Mesendoderm (in vitro differentiated cells): ENCODE measurements around the gene NOX1.

Experiments
- DNase-seq: peaks from one replicate; pipeline ENCODE4 v3.0.0; 2013
- H2AK5ac ChIP-seq: 2 replicates; pipeline ENCODE4 v1.6.1; 2013; ENCODE audit warnings: low read length, inconsistent platforms
- H2BK120ac ChIP-seq: 2 replicates; pipeline ENCODE4 v1.6.1; 2013; ENCODE audit warnings: low read depth, mild to moderate bottlenecking, low read length, moderate library complexity, mixed read lengths
- H2BK15ac ChIP-seq: replicated peaks from 2 replicates; pipeline ENCODE4 v1.6.1; 2013; ENCODE audit warnings: low read depth, mild to moderate bottlenecking, moderate library complexity
- H2BK5ac ChIP-seq: 2 replicates; pipeline ENCODE4 v1.6.1; 2013; ENCODE audit warnings: low read length, inconsistent platforms
- H3K18ac ChIP-seq: 2 replicates; pipeline ENCODE4 v1.6.1; 2013; ENCODE audit warnings: mild to moderate bottlenecking, low read length, mixed read lengths
- H3K23ac ChIP-seq: one replicate; pipeline ENCODE4 v1.6.1; 2013; ENCODE audit warnings: low read length
- H3K27ac ChIP-seq: 2 replicates; pipeline ENCODE4 v1.5.1; 2013; ENCODE audit warnings: low read depth, mild to moderate bottlenecking, inconsistent platforms, low read length, moderate library complexity
- H3K27me3 ChIP-seq: 2 replicates; pipeline ENCODE4 v1.6.1; 2013; ENCODE audit warnings: low read length, control low read depth, mild to moderate bottlenecking, inconsistent platforms; ENCODE audit not compliant: insufficient read depth, poor library complexity
- H3K36me3 ChIP-seq: 2 replicates; pipeline ENCODE4 v1.6.1; 2013; ENCODE audit warnings: low read length, inconsistent platforms; ENCODE audit not compliant: control insufficient read depth, insufficient read depth
- H3K4ac ChIP-seq: one replicate; pipeline ENCODE4 v1.6.1; 2013; ENCODE audit warnings: low read depth, mild to moderate bottlenecking, low read length, moderate library complexity
- H3K4me1 ChIP-seq: 2 replicates; pipeline ENCODE4 v1.6.1; 2013; ENCODE audit warnings: low read depth, low read length, inconsistent platforms; ENCODE audit not compliant: control insufficient read depth
- H3K4me2 ChIP-seq: 2 replicates; pipeline ENCODE4 v1.6.1; 2013; ENCODE audit warnings: low read length
- H3K4me3 ChIP-seq: 2 replicates; pipeline ENCODE4 v1.5.1; 2013; ENCODE audit warnings: mild to moderate bottlenecking, low read length
- H3K56ac ChIP-seq: one replicate; pipeline ENCODE4 v1.6.1; 2013; ENCODE audit warnings: low read length
- H3K79me1 ChIP-seq: 2 replicates; pipeline ENCODE4 v1.6.1; 2013; ENCODE audit warnings: low read length, inconsistent platforms
- H3K79me2 ChIP-seq: 2 replicates; pipeline ENCODE4 v1.6.1; 2013; ENCODE audit warnings: mild to moderate bottlenecking, low read length; ENCODE audit not compliant: control insufficient read depth, insufficient read depth
- H3K9ac ChIP-seq: 2 replicates; pipeline ENCODE4 v1.6.1; 2013; ENCODE audit warnings: low read length, inconsistent platforms
- H4K5ac ChIP-seq: one replicate; pipeline ENCODE4 v1.6.1; 2013; ENCODE audit warnings: low read length
- H4K8ac ChIP-seq: one replicate; pipeline ENCODE4 v1.6.1; 2013; ENCODE audit warnings: low read depth, mild to moderate bottlenecking, control low read depth, low read length, moderate library complexity
- WGBS: extraction: QIAGEN DNeasy Blood & Tissue Kit; methylation state at CpG from one replicate; pipeline ENCODE4 v1.1.7; 2013; ENCODE audit warnings: low lambda C conversion rate, missing lambda C conversion rate; ENCODE audit not compliant: insufficient coverage; ENCODE audit errors: extremely low coverage; 5-methylcytosine and 5-hydroxymethylcytosine counted together

The NOX1 gene

DNA sequence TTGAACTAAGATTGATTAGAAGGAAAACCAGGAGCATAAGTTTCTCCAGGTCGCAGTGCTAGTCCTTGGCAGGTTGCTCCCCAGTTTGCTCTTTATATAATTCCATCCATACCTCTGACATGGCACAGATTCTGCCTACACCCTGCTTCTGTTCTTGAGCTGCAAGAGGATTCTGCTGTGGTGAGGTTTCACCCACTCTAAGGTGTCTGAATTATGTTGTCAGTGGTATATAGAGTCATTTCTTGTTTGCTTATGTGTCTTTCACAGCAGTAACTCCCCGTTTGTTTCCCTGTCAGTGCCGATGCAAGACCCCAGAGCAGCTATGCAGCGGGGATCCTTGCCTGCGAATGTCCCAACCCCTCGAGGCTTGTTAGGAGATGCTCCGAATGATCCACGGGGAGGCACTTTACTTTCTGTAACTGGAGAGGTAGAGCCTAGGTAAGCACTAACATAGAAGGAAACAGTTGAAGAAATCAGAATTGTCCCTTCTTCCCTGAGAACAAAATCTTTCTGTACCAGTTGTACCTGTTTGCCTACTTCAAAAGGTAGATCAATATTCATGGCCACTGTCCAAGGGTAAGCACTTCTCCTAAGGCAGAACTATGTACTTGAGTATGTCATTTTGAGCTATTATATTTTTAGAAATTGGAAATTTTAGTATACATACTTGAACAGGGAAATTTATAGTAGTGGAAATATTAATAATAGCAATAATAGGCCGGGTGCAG is 42.8 kb downstream of the NOX1 start:
- Histone ChIP-seq H3K4me1 (no peaks in the 10 kb centered on the region), H4K5ac (no peak overlapping the region), H2BK120ac (no peak overlapping the region), H3K27me3 (no peaks in the 10 kb centered on the region), H3K9ac (no peak overlapping the region), H3K4me3 (no peak overlapping the region), H2BK15ac (no peak overlapping the region), H3K4ac (no peak overlapping the region), H3K79me1 (no peaks in the 10 kb centered on the region), H3K79me2 (no peaks in the 10 kb centered on the region), H4K8ac (no peak overlapping the region), H3K36me3 (no peaks in the 10 kb centered on the region), H3K4me2 (no peak overlapping the region), H3K18ac (no peak overlapping the region), H3K56ac (no peak overlapping the region), H3K23ac (no peak overlapping the region), H2AK5ac (no peak overlapping the region), H3K27ac (no peak overlapping the region), H2BK5ac (no peak overlapping the region)
- WGBS: no CpG with 5 or more reads among the region's 9 CpGs
- DNase-seq: no peak

DNA sequence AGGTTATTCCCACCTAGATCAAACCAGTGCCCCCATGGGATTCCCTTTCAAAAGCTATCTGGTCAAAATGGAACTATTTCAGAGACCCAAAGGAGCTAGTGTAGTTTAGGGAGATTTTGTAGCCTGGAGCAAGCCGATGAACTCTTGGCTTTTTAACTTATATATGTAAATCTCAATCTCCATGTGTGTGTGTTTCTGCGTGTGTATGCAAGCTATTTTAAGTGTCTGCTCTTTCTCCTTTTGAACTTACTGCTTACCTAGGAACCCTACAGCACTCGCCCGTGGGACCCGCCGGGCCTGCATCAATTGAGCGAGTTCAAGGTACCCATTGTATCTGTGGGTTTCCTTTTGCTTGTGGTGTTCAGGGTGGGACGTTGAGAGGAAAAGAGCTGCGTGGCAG is 43.6 kb downstream of the NOX1 start:
- no CpG with 5 or more reads among the region's 9 CpGs for WGBS
- no peaks in the 10 kb centered on the region for H3K36me3 ChIP-seq

DNA sequence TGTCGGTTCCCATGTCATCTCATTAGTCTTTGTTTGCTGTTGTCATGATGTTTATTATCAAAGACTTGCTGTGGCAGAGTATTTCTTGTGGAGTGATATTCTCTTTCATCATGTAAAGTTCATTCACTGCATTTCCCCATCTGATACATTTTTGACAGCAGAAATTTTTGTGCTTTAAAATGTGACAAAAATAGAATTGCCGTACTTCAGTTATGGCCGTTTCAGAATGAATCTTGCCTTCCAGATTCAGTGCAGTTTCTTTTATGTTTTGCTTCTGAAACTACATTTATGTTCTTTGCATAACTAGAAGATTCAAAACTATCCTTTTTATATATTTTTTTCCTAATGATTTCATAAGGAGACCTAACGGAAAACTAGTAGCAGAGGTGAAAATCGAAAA is 44.0 kb downstream of the NOX1 start:
- WGBS: no CpG with 5 or more reads among the region's 5 CpGs

More for the DNA sequence above, 43.6 kb downstream of the NOX1 start:
- Histone ChIP-seq H2BK120ac (no peak overlapping the region), H3K79me2 (no peaks in the 10 kb centered on the region), H3K79me1 (no peaks in the 10 kb centered on the region), H3K27ac (no peak overlapping the region), H3K4me2 (no peak overlapping the region), H3K4me3 (no peak overlapping the region), H2BK15ac (no peak overlapping the region), H4K8ac (no peak overlapping the region), H4K5ac (no peak overlapping the region), H3K23ac (no peak overlapping the region), H3K56ac (no peak overlapping the region), H3K4ac (no peak overlapping the region), H3K4me1 (no peaks in the 10 kb centered on the region), H2AK5ac (no peak overlapping the region), H3K27me3 (no peaks in the 10 kb centered on the region), H3K18ac (no peak overlapping the region), H2BK5ac (no peak overlapping the region), H3K9ac (no peak overlapping the region)
- DNase-seq: no peak

DNA sequence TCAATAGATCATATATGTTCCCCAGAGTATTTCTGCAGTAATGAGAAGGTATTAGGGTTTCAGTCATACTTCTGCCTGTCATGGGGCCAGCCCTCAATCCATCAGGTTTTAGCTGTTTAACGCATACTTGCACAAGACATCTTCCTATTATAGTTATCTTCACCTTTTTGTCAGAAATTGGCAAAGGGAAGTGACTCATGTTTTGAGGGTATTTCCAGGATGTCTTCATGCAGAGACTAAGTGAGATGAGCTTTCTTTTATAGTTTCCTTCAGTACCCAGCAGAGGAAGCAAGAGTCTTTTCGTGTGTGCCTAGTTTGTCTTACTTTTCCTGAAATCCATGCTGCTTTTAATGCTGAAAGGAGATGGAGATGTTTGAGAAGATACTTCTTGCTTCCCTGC is 44.4 kb downstream of the NOX1 start:
- no peak overlapping the region for H3K23ac ChIP-seq
- no peaks in the 10 kb centered on the region for H3K79me2 ChIP-seq
- no peak for DNase-seq
- H3K18ac ChIP-seq: no peak overlapping the region
- H3K56ac ChIP-seq: no peak overlapping the region
- no peaks in the 10 kb centered on the region for H3K27me3 ChIP-seq
- H3K9ac ChIP-seq: no peak overlapping the region
- H3K27ac ChIP-seq: no peak overlapping the region
- H2BK5ac ChIP-seq: no peak overlapping the region
- H2BK120ac ChIP-seq: no peak overlapping the region
- no CpG with 5 or more reads among the region's 2 CpGs for WGBS
- H3K4me2 ChIP-seq: no peak overlapping the region
- H3K4me1 ChIP-seq: no peaks in the 10 kb centered on the region
- H3K79me1 ChIP-seq: no peaks in the 10 kb centered on the region
- H2BK15ac ChIP-seq: no peak overlapping the region
- H3K4me3 ChIP-seq: no peak overlapping the region
- H4K5ac ChIP-seq: no peak overlapping the region
- no peaks in the 10 kb centered on the region for H3K36me3 ChIP-seq
- no peak overlapping the region for H3K4ac ChIP-seq
- H2AK5ac ChIP-seq: no peak overlapping the region
- no peak overlapping the region for H4K8ac ChIP-seq

More for the DNA sequence above, 44.0 kb downstream of the NOX1 start:
- Histone ChIP-seq H3K4me1 (no peaks in the 10 kb centered on the region), H3K36me3 (no peaks in the 10 kb centered on the region), H3K79me1 (no peaks in the 10 kb centered on the region), H2BK15ac (no peak overlapping the region), H2BK5ac (no peak overlapping the region), H3K56ac (no peak overlapping the region), H4K5ac (no peak overlapping the region), H3K27ac (no peak overlapping the region), H3K79me2 (no peaks in the 10 kb centered on the region), H3K23ac (no peak overlapping the region), H3K4me2 (no peak overlapping the region), H3K9ac (no peak overlapping the region), H3K27me3 (no peaks in the 10 kb centered on the region), H3K4me3 (no peak overlapping the region), H2AK5ac (no peak overlapping the region), H2BK120ac (no peak overlapping the region), H3K18ac (no peak overlapping the region), H3K4ac (no peak overlapping the region), H4K8ac (no peak overlapping the region)
- no peak for DNase-seq

DNA sequence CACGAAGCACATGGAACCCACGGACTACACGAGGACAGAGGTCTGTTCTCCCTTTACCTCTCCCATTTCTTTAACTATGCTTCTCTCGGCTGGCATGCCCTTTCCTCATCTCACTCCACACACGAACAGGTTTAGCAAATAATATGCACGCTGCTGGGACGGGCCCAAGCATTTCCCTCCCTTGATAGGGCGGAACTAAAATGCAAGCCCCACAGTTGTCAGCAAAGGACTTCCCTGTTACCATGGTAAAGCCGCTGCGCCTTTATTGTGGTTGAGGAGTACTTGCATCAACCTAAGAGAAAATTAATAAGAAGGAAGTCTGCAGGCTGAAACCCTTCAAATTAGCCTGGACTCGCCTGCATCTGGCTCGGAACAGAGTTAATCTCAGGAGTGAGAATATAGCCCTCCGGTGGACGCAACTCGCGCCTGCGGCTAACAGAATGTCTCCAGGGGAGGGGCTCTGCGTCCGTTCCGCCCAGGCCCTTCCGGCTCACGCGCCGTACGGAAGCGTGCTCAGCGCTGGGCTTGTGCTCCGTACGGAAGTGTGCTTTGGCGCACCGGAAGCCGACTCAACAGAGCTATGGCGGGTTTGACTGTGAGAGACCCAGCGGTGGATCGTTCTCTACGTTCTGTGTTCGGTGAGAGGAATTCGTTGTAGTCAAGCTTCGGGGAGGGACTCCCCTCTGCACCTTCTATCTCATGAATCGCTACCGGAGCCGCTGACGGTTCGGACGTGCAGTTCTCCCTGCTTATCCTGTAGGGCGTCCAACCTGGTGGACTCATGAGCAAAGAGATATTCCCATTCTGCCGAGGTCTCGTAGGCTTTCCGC is 54.1 kb downstream of the NOX1 start, which contains the start of gene CSTF2:
CSTF2 (plus strand) TSS at position 555 of the 830 bp plus-strand sequence; CDS start at position 581, 26 bp downstream.
- Histone ChIP-seq H4K8ac (no peak within 1 kb of the TSS), H3K4ac (peak within 1 kb of the TSS; percentile 43), H3K79me1 (no peaks in the 10 kb centered on the region), H3K4me1 (no peaks in the 10 kb centered on the region), H3K79me2 (no peaks in the 10 kb centered on the region), H2BK5ac (no peak within 1 kb of the TSS), H3K56ac (peak within 1 kb of the TSS; percentile 90), H3K4me2 (peak within 1 kb of the TSS; percentile 40), H3K23ac (no peak within 1 kb of the TSS), H2BK15ac (no peak within 1 kb of the TSS), H4K5ac (no peak within 1 kb of the TSS), H2AK5ac (no peak within 1 kb of the TSS), H3K18ac (no peak within 1 kb of the TSS), H3K27ac (no peak within 1 kb of the TSS), H3K4me3 (peak within 1 kb of the TSS; percentile 88), H2BK120ac (no peak within 1 kb of the TSS), H3K27me3 (no peaks in the 10 kb centered on the region), H3K9ac (peak within 1 kb of the TSS; percentile 84), H3K36me3 (peaks cover 1% of the 10 kb centered on the region)
- DNase-seq: peak; percentile 91
- WGBS: no CpG with 5 or more reads among the region's 49 CpGs
